HG03558 (cell line): ENCODE measurements around the gene RRAGB.
"Not testable (repeated sequence)": the region's sequence is repeated elsewhere in the genome, so short reads cannot be mapped to it uniquely, and the experiment has no call there.

Source experiments
- ATAC-seq: cut with Tn5 transposase; IDR thresholded peaks from one replicate; pipeline ENCODE4 v1.9.1; 2021; ENCODE audit warnings: moderate number of reproducible peaks; ENCODE audit not compliant: unreplicated experiment; ENCODE audit errors: extremely low read depth

The RRAGB gene

DNA sequence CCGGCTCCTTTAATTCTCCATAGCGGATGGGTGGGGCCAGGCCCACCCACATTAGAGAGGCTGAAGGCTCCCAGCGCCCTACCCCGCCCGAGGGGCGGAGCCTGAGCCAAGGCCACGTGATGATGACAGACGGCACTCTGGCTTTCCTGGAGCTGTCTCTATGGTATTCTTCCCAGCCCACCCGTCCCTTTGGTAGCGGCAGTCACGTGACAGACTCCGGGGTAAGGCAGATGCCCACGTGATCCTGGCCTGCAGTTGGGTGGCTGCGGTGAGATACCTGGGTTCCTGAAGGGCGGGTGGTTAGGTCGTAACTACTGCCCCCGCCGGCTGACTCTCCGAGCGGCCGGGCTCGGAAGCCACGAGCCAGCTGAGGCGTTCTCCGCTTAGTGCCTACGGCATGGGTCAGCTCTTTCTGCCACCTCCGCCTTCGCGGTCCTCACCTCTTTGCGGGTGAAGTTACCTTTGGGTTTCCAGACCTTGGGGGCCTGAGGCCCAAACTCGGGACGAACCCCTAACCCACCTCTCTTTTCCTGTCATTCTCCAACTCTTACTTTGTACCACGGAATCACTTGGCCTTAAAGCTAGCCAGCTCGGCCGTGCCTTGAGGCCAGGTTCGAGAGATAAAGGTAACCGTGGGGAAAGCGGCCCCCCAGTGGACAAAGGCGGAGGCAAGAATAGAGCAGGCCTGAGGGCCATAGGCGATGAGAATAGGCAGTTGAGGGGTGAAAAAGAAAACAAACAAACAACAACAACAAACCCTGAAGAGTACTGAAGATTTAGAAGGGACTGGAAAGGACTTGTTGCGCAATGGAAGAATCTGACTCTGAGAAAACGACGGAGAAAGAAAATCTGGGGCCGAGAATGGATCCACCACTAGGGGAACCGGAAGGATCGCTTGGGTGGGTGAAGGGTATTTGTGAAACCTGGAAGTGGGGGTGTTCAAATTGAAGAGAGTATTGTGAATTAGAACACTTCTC, at the start of gene RRAGB:
Gene RRAGB (plus strand): TSS at position 229 of the 977 bp plus-strand sequence. CDS start 579 bp downstream, at position 808.
- peak; percentile 89 for ATAC-seq

DNA sequence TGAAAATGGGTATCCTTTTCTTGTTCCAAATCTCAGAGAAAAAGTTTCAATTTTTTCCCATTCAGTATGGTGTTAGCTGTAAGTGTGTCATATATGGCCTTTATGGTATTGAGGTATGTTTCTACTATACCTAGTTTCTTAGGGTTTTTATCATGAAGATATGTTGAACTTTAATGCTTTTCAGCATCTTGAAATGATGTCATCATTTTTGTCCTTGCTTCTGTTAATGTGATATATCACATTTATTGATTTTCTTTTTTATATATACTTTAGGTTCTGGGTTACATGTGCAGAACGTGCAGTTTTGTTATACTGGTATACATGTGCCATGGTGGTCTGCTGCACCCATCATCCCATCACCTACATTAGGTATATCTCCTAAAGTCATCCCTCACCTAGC, 49.5 kb upstream of the RRAGB start:
- no peak for ATAC-seq

- ATAC-seq, result not testable (repeated sequence)
Observed at GRCh38 chrX:55688579-55688978, 29.0 kb upstream of the RRAGB start.

- ATAC-seq, result no peak
Observed at GRCh38 chrX:55695227-55696018, 22.1 kb upstream of the RRAGB start.

DNA sequence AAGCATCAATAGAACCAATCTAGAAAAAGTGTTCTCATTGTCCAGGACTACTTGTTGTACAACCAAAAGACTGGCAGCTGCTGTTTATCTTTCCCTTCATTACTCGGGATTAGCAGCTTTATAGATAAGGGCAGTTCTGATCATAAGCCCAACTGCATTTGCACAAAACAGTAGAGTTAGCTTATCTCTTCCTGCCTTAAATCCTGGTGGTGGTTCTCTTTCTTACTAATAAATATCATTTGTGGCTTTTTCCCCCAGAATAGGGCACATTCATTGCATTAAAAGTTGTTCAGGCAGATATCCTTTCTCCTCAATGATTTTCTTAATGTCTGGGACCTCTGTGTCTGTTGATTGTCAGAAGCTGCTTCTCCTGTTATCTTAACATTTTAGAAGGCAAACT, 20.2 kb upstream of the RRAGB start:
- ATAC-seq, result no peak

GRCh38 chrX:55702671-55703070, 14.9 kb upstream of the RRAGB start:
- ATAC-seq, result no peak

DNA sequence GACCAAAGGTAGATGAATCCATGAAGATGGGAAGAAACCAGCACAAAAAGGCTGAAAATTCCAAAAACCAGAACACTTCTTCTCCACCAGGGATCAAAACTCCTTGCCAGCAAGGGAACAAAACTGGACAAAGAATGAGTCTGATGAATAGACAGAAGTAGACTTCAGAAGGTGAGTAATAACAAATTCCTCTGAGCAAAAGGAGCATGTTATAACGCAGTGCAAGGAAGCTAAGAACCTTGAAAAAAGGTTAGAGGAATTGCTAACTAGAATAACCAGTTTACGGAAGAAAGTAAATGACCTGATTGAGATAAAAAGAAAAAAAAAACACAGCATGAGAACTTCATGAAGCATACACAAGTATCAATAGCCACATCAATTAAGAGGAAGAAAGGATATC, 14.1 kb upstream of the RRAGB start:
- ATAC-seq, result not testable (repeated sequence)

DNA sequence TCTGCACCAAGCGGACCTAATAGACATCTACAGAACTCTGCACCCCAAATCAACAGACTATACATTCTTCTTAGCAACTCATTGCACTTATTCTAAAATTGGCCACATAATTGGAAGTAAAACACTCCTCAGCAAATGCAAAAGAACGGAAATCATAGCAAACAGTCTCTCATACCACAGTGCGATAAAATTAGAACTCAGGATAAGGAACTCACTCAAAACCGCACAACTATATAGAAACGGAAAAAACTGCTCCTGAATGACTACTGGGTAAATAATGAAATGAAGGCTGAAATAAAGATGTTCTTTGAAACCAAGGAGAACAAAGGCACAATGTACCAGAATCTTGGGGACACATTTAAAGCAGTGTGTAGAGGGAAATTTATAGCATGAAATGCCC, 12.5 kb upstream of the RRAGB start:
- not testable (repeated sequence) for ATAC-seq

DNA sequence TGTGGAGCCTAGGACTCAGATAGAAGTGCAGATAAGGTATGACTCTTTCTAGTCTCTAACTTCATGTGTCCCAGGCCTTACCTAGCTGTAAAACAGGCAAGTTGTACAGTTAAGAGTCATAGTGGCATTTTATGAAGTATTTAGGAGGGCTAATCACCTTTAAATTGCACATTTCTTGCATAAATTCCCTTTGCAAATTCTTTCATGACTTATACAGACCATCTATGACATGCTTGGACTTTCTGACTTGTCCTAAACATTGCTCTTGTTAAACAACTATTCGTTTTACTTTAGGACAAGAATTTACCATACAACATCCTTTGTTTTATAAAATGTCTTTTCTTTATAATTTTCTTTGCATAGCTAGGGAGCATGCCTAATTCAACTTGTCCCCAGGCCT, 7.8 kb upstream of the RRAGB start:
- ATAC-seq, result no peak

- ATAC-seq, result no peak
Observed at GRCh38 chrX:55710701-55711100, 6.8 kb upstream of the RRAGB start.

DNA sequence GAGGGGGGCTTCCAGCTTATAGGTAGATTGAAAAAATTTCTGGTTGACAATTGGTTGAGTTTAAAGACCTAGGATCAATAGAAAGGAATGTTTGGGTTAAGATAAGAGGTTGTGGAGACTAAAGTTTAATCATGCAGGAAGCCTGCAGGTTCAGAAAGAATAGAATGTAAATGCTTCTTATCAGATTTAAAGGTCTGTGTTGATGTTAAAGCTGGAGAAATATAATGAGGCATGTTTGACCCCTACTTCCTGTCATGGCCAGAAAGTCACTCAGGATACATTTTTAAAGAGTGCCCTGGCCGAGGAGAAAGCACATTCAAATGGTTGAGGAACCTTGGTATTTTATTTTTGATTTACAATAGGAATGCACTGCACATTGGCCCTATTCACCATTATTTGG, 3.9 kb upstream of the RRAGB start:
- ATAC-seq, result no peak

GRCh38 chrX:55714161-55714560, 3.4 kb upstream of the RRAGB start:
- no peak for ATAC-seq

DNA sequence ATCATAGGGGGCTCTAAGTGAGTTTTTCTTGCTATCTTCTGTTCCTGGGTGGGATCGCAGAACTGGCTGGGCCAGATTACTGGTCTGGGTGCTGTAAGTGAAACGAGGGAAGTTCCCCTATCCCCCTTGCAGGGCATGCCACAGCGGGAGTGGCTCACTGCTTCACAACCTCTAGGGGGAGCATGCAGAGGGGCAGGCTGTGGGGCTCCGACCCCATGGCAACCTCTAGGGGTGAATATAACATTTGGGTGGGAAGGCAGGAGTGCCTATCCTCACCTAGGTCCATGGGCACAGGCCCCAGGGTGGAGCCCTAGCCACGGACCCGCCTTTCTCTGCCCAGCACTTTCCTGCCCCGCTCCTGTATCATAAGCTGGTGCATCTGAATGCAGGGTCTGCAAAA, 1.7 kb upstream of the RRAGB start:
- ATAC-seq, result no peak

GRCh38 chrX:55716937-55717336, 612 bp upstream of the RRAGB start:
- no peak for ATAC-seq

- no peak for ATAC-seq
Observed at GRCh38 chrX:55731826-55732225, 14.3 kb downstream of the RRAGB start.

DNA sequence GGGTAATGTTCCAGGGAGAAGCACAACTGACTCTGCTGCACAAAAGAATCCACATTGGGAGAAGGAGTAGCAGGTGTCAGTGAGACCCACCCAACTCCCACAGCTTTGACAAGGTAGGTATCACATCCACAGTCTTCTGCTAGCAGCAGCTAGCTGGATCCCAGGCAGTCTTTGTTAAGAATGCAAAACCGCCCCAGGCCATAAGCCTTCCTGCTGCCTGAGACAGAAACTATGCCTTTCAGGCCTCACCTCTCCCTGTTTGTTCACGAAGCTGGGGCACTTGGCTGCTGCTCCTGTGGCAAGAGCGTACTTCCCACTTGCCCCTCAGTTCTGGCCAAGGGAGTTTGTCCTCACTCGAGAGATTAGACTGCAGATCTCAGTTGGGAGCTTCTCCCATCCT, 21.4 kb downstream of the RRAGB start:
- ATAC-seq, result no peak

- no peak for ATAC-seq
Observed at GRCh38 chrX:55742649-55743048, 25.1 kb downstream of the RRAGB start.

- not testable (repeated sequence) for ATAC-seq
Observed at GRCh38 chrX:55748463-55748862, 30.9 kb downstream of the RRAGB start.

DNA sequence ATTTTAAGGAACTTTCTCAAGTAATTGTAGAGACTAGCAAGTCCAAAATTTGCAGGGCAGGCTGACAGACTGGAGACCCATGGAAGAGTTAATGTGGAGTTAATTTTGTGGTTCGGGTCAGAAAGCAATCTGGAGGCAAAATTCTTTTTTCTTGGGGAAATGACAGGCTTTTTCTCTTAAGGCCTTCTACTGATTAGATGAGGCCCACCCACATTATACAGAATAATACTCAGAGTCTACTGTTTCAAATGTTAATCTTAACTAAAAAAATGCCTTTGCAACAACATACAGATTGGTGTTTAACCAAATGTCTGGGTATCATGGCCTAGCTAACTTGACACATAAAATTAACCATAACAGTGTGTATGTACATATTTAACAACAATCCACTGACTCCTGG, 32.7 kb downstream of the RRAGB start:
- no peak for ATAC-seq

- peak; percentile 85 for ATAC-seq
Observed at GRCh38 chrX:55754861-55755294, 37.3 kb downstream of the RRAGB start.

GRCh38 chrX:55758033-55758432, 40.5 kb downstream of the RRAGB start:
- ATAC-seq, result no peak
